Upper lobe of left lung (tissue), 6 donors: ENCODE data around the gene NRXN3. TPM values are rescaled to one million over a fixed set of nuclear protein-coding genes. Genes with fewer than 3 reads are reported as not detected.

Source experiments
- ATAC-seq, 2 donors: fragments of 200-7000 bp; cut with Tn5 transposase; one replicate each; pipeline ENCODE4 v1.9.1; 2022; ENCODE audit warnings: mild to moderate bottlenecking in 2 of 2, moderate library complexity in 2 of 2; ENCODE audit not compliant: low FRiP score in 2 of 2
- DNase-seq, 2 donors: peaks; one replicate each; pipeline ENCODE4 v3.0.0-alpha.2; 2019 to 2020
- H3K27ac ChIP-seq, 4 donors: fragments of 200-600 bp; sonication (generic); one replicate each; pipeline ENCODE4 v1.5.1; 2016 to 2019
- H3K27me3 ChIP-seq, 4 donors: fragments of 200-600 bp; sonication (generic); one replicate each; pipeline ENCODE4 v1.5.1; 2017 to 2019
- H3K36me3 ChIP-seq, 4 donors: fragments of 200-600 bp; sonication (generic); one replicate each; pipeline ENCODE4 v1.5.1; 2016 to 2019
- H3K4me1 ChIP-seq, 4 donors: fragments of 200-600 bp; sonication (generic); one replicate each; pipeline ENCODE4 v1.5.1; 2018 to 2019
- H3K4me3 ChIP-seq, 4 donors: fragments of 200-600 bp; sonication (generic); one replicate each; pipeline ENCODE4 v1.5.1; 2017 to 2019; ENCODE audit warnings: mild to moderate bottlenecking in 2 of 4, moderate library complexity in 1 of 4
- H3K9me3 ChIP-seq, 4 donors: fragments of 200-600 bp; sonication (generic); one replicate each; pipeline ENCODE4 v1.5.1; 2018 to 2019
- CTCF ChIP-seq, 6 experiments: fragments of 450-650 bp in 4 of 6; fragments of 200-600 bp in 2 of 6; sonication (generic) in 2 of 6; IDR thresholded peaks; one replicate each; pipeline ENCODE4 v1.5.1; 2016 to 2019; ENCODE audit warnings: antibody characterized with exemption in 6 of 6
- EP300 ChIP-seq, 4 donors: sonication (generic); formaldehyde crosslinking; IDR thresholded peaks; one replicate each; pipeline ENCODE4 v1.5.1; 2017; ENCODE audit warnings: antibody characterized with exemption in 4 of 4, control low read depth in 2 of 4
- POLR2A ChIP-seq, 4 donors: fragments of 450-650 bp; IDR thresholded peaks; one replicate each; pipeline ENCODE4 v1.5.1; 2016 to 2017; ENCODE audit warnings: antibody characterized with exemption in 4 of 4, mild to moderate bottlenecking in 2 of 4
- POLR2AphosphoS5 ChIP-seq, 2 donors: sonication (generic); formaldehyde crosslinking; IDR thresholded peaks; one replicate each; pipeline ENCODE4 v1.5.1; 2017; ENCODE audit warnings: antibody characterized with exemption in 2 of 2
- WGBS, 2 donors: methylation state at CpG; one replicate each; pipeline ENCODE4 v1.1.5; 2017 to 2018; 5-methylcytosine and 5-hydroxymethylcytosine counted together
- total RNA-seq, 6 donors: library from RNA; depleted of rRNA in 4 of 6; stranded (reverse); fragments of >200 nt in 4 of 6; gene quantifications; one replicate each; pipeline versions ENCODE4 v1.1.0 to v1.2.1, GENCODE V29; 2016 to 2021
- donor health status: DM: no; HTN: no; CAD: no; lungs with moderate emphysema.
- donor health status: DM: no; HTN: yes; CAD: no; lungs with severe emphysema.

Gene NRXN3
- total RNA-seq, 6 donors from 2014 or later = 4.4 to 14.9 (median 7.2) TPM

- ATAC-seq = no peak
Measured at GRCh38 chr14:78986989-78987388, 816.8 kb downstream of the NRXN3 start.

GRCh38 chr14:78989221-78989620 is 819.0 kb downstream of the NRXN3 start:
- no peaks in the 10 kb centered on the region for H3K27me3 ChIP-seq
- H3K4me3 ChIP-seq = no peak overlapping the region
- H3K9me3 ChIP-seq = no peaks in the 10 kb centered on the region
- no peak overlapping the region for H3K27ac ChIP-seq
- no peaks in the 10 kb centered on the region for H3K36me3 ChIP-seq
- ATAC-seq (no peak), DNase-seq (no peak)
- TF ChIP-seq POLR2A (IDR thresholded peaks at IDR 0.05) (no peak), POLR2AphosphoS5 (IDR thresholded peaks at IDR 0.05) (no peak), EP300 (IDR thresholded peaks at IDR 0.05) (no peak), CTCF (IDR thresholded peaks at IDR 0.05) (no peak)
- H3K4me1 ChIP-seq = no peaks in the 10 kb centered on the region
- 76 to 78% methylated on average over 3 of the region's 3 CpGs for WGBS, 2 donors

More at GRCh38 chr14:78986989-78987388, 816.8 kb downstream of the NRXN3 start:
- no peak for TF ChIP-seq POLR2A (IDR thresholded peaks at IDR 0.05)
- no peak for TF ChIP-seq POLR2AphosphoS5 (IDR thresholded peaks at IDR 0.05)
- TF ChIP-seq CTCF (IDR thresholded peaks at IDR 0.05) = no peak
- no peak for TF ChIP-seq EP300 (IDR thresholded peaks at IDR 0.05)
- no peaks in the 10 kb centered on the region for H3K4me1 ChIP-seq
- H3K27me3 ChIP-seq = no peaks in the 10 kb centered on the region
- H3K27ac ChIP-seq = no peak overlapping the region
- WGBS, 2 donors = 61 to 66% methylated on average over 6 of the region's 6 CpGs
- no peak for DNase-seq
- no peaks in the 10 kb centered on the region for H3K36me3 ChIP-seq
- H3K4me3 ChIP-seq = no peak overlapping the region
- H3K9me3 ChIP-seq = no peaks in the 10 kb centered on the region

GRCh38 chr14:78992867-78993266 is 822.7 kb downstream of the NRXN3 start:
- no peak overlapping the region for H3K4me3 ChIP-seq
- 92 to 94% methylated on average over 2 of the region's 2 CpGs for WGBS, 2 donors
- ATAC-seq (no peak), DNase-seq (no peak)
- H3K27me3 ChIP-seq = no peaks in the 10 kb centered on the region
- no peak for TF ChIP-seq POLR2AphosphoS5 (IDR thresholded peaks at IDR 0.05)
- no peak for TF ChIP-seq CTCF (IDR thresholded peaks at IDR 0.05)
- TF ChIP-seq EP300 (IDR thresholded peaks at IDR 0.05) = no peak
- TF ChIP-seq POLR2A (IDR thresholded peaks at IDR 0.05) = no peak
- H3K9me3 ChIP-seq = no peaks in the 10 kb centered on the region
- no peak overlapping the region for H3K27ac ChIP-seq
- H3K4me1 ChIP-seq = no peaks in the 10 kb centered on the region
- H3K36me3 ChIP-seq = no peaks in the 10 kb centered on the region

- H3K9me3 ChIP-seq = no peaks in the 10 kb centered on the region
- no peak for ATAC-seq
- no peak overlapping the region for H3K4me3 ChIP-seq
- TF ChIP-seq POLR2A (IDR thresholded peaks at IDR 0.05) (no peak), POLR2AphosphoS5 (IDR thresholded peaks at IDR 0.05) (no peak), CTCF (IDR thresholded peaks at IDR 0.05) (no peak), EP300 (IDR thresholded peaks at IDR 0.05) (no peak)
- no peaks in the 10 kb centered on the region for H3K27me3 ChIP-seq
- 71 to 75% methylated on average over 1 of the region's 1 CpG for WGBS, 2 donors
- DNase-seq = no peak
- no peaks in the 10 kb centered on the region for H3K36me3 ChIP-seq
- no peak overlapping the region for H3K27ac ChIP-seq
- H3K4me1 ChIP-seq = no peaks in the 10 kb centered on the region
Measured at GRCh38 chr14:78997811-78998210, 827.6 kb downstream of the NRXN3 start.

GRCh38 chr14:79009286-79009685 is 839.1 kb downstream of the NRXN3 start:
- Histone ChIP-seq H3K27me3 (no peaks in the 10 kb centered on the region), H3K27ac (no peak overlapping the region), H3K4me1 (no peaks in the 10 kb centered on the region), H3K4me3 (no peak overlapping the region), H3K36me3 (no peaks in the 10 kb centered on the region), H3K9me3 (no peaks in the 10 kb centered on the region)
- DNase-seq (no peak), ATAC-seq (no peak)
- TF ChIP-seq POLR2AphosphoS5 (IDR thresholded peaks at IDR 0.05) (no peak), EP300 (IDR thresholded peaks at IDR 0.05) (no peak), CTCF (IDR thresholded peaks at IDR 0.05) (no peak), POLR2A (IDR thresholded peaks at IDR 0.05) (no peak)
- WGBS, 2 donors = 79 to 94% methylated on average over 2 of the region's 2 CpGs
